A549 treated with AZD9567 at 1 μM for 4 hours (cell line): ENCODE measurements around the gene ACOT13. TPM values are rescaled to one million over a fixed set of nuclear protein-coding genes. Genes with fewer than 3 reads are reported as not detected.

Experiments used
- total RNA-seq: library from RNA; stranded (reverse); fragments of 200-300 nt; extraction: Qiagen RNA extraction; gene quantifications from 5 replicates; pipeline ENCODE4 v1.2.3, GENCODE V29; 2022; ENCODE audit not compliant: insufficient read depth

Gene ACOT13
- 8.7 to 29.0 TPM (median 24.2 TPM) in 5 replicates for total RNA-seq

DNA sequence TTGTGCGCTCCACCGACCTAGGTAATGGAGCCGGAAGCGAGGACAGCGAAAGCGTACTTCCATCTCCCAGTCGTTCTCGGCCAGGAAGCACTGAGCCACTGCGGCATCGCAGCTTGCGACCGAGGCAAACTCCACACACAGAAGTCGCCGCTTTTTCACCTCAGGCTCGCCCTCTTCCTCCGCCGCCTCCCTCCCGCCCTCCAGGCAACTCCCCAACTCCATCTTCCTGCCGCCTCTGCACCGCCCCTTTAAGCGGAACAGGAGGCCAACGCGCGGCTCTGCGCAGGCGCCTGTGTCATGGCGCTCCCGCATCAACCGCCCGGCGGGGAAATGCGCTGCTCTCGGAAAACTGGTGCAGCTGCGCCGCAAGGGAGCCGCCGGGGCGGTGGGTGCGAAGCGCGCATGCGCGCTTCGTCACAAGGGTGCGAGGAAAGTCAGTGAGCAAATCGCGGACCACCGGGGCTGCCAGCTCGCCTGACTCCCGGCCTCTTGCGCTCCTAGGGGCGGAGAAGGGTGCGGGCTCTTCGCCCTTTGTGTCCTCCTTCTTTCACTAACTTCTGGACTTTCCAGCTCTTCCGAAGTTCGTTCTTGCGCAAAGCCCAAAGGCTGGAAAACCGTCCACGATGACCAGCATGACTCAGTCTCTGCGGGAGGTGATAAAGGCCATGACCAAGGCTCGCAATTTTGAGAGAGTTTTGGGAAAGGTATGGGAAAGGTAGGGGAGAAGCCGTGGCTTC lies at the start of gene ACOT13, which contains the start of gene TDP2:
Gene ACOT13, plus strand, starts transcription at position 437 of the 737 bp plus-strand sequence. Its CDS starts 187 bp downstream, at position 624.
Gene TDP2, minus strand, starts transcription at position 259 of the 737 bp plus-strand sequence. Its CDS starts 37 bp downstream, at position 222.

DNA sequence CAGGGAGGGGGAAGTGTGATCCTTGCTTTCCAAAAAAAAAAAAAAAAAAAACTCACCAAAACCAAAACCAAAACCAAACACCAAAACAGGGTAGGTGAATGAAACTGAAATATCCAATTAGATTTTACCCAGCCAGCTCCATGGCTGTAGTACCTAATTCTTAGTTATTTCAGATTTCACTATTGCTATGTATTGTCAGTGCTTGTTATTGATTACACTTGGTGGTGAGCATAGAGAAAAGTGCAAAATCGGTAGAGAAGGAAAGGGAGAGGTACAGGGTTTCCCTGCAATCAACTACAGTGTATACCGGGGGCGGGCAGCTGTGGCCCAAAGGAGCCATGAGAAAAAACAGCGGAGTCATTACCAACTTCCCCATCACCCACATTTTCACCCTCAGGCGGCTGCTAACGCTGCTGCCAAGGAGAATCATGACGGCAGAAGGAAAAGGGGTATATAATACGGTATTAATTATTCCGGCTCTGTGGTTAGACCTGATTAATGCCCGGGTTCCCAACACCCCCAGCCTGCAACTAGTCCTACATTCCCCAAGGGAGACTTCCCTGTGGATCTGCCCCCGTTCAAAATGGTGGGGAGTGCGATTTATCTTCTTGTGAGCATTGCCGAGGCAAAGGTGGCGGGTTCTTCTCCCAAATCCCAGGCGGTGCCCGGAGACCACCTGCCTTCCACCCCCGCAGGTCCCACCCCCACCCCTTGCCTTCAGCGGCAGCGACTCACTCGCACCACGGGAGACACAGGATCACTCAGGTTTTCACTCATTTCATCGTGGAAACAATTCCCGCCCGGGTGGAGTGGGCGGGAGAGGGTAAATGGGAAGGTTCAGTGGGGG lies 52.5 kb downstream of the ACOT13 start, which contains the start of gene C6orf62:
Gene C6orf62, minus strand, starts transcription at position 30 of the 847 bp plus-strand sequence. CDS start 486 bp downstream, outside the sequence.

Other genes starting within 250 kb of the ACOT13 start
- gene GPLD1, start 177.5 kb upstream of the ACOT13 start, total RNA-seq = 0.84 to 1.4 TPM (median 0.98 TPM) in 4 of 5 replicates, not detected in the other
- 7.1 to 12.6 TPM (median 7.5 TPM) in 5 replicates for gene ALDH5A1, start 172.1 kb upstream of the ACOT13 start, total RNA-seq
- gene KIAA0319, start 20.9 kb upstream of the ACOT13 start, total RNA-seq = 1.4 to 2.1 TPM (median 2.1 TPM) in 5 replicates
- 30.0 to 33.6 TPM (median 30.3 TPM) in 5 replicates for gene TDP2, start 178 bp upstream of the ACOT13 start, total RNA-seq
- gene C6orf62, start 52.1 kb downstream of the ACOT13 start, total RNA-seq = 50.0 to 74.7 TPM (median 51.0 TPM) in 5 replicates
- gene GMNN, start 107.9 kb downstream of the ACOT13 start, total RNA-seq = 53.3 to 61.0 TPM (median 58.8 TPM) in 5 replicates
- gene ARMH2, start 131.8 kb downstream of the ACOT13 start, total RNA-seq = not detected in 5 replicates